GM23338 (cell line): Measurements from ENCODE around the gene CDC42BPB. TPM values are rescaled to one million over a fixed set of nuclear protein-coding genes. Genes with fewer than 3 reads are reported as not detected.

Experiments used
- ATAC-seq: fragments of 200-7000 bp; cut with Tn5 transposase; 3 replicates; pipeline ENCODE4 v1.9.1; 2020
- DNase-seq: peaks from one replicate; pipeline ENCODE4 v3.0.0-alpha.2; 2015; ENCODE audit warnings: low spot score
- H2AFZ ChIP-seq: fragments of 200-600 bp; sonication (generic); 2 replicates; pipeline ENCODE4 v1.8.0; 2016; ENCODE audit warnings: antibody characterized with exemption, mild to moderate bottlenecking, moderate library complexity
- H3F3A ChIP-seq: fragments of 200-600 bp; sonication (generic); replicated peaks from 2 replicates; pipeline ENCODE4 v1.8.0; 2017; ENCODE audit warnings: antibody characterized with exemption, mixed run types, low read depth
- H3K27ac ChIP-seq: fragments of 200-600 bp; sonication (generic); 2 replicates; pipeline ENCODE4 v1.6.1; 2016; ENCODE audit warnings: low read depth
- H3K27me3 ChIP-seq: fragments of 200-600 bp; sonication (generic); 2 replicates; pipeline ENCODE4 v1.8.0; 2016; ENCODE audit warnings: mild to moderate bottlenecking, mixed run types, moderate library complexity; ENCODE audit not compliant: insufficient read depth
- H3K36me3 ChIP-seq: fragments of 200-600 bp; sonication (generic); 2 replicates; pipeline ENCODE4 v1.8.0; 2016; ENCODE audit warnings: mild to moderate bottlenecking; ENCODE audit not compliant: insufficient read depth
- H3K4me1 ChIP-seq: fragments of 200-600 bp; sonication (generic); 2 replicates; pipeline ENCODE4 v1.8.0; 2016; ENCODE audit warnings: mild to moderate bottlenecking, moderate library complexity; ENCODE audit not compliant: insufficient read depth
- H3K4me2 ChIP-seq: fragments of 200-600 bp; sonication (generic); 2 replicates; pipeline ENCODE4 v1.7.1; 2017; ENCODE audit warnings: mixed run types
- H3K4me3 ChIP-seq: fragments of 200-600 bp; sonication (generic); 2 replicates; pipeline ENCODE4 v1.6.1; 2016; ENCODE audit warnings: mixed run types
- H3K79me2 ChIP-seq: fragments of 200-600 bp; sonication (generic); replicated peaks from 2 replicates; pipeline ENCODE4 v1.8.0; 2017; ENCODE audit warnings: mild to moderate bottlenecking; ENCODE audit not compliant: insufficient read depth
- H3K9me2 ChIP-seq: fragments of 200-600 bp; sonication (generic); 2 replicates; pipeline ENCODE4 v1.8.0; 2017; ENCODE audit not compliant: insufficient read depth
- H4K20me1 ChIP-seq: fragments of 200-600 bp; sonication (generic); replicated peaks from 2 replicates; pipeline ENCODE4 v1.8.0; 2017; ENCODE audit warnings: mild to moderate bottlenecking; ENCODE audit not compliant: insufficient read depth
- H3K27ac Mint-ChIP-seq: 2 replicates; pipeline ENCODE4 v1.8.0; 2020; ENCODE audit warnings: inconsistent platforms, mild to moderate bottlenecking, moderate library complexity, mixed read lengths
- H3K27me3 Mint-ChIP-seq: 3 replicates; pipeline ENCODE4 v1.8.0; 2022; ENCODE audit warnings: low read depth, mild to moderate bottlenecking, moderate library complexity, mixed read lengths, inconsistent platforms; ENCODE audit not compliant: insufficient read depth, poor library complexity
- H3K36me3 Mint-ChIP-seq: 3 replicates; pipeline ENCODE4 v1.8.0; 2021; ENCODE audit warnings: low read depth, mild to moderate bottlenecking, inconsistent platforms, moderate library complexity, mixed read lengths
- H3K4me1 Mint-ChIP-seq: 3 replicates; pipeline ENCODE4 v1.8.0; 2020; ENCODE audit warnings: mild to moderate bottlenecking, inconsistent platforms, mixed read lengths
- H3K4me3 Mint-ChIP-seq: 3 replicates; pipeline ENCODE4 v1.8.0; 2021; ENCODE audit warnings: moderate library complexity, mild to moderate bottlenecking, inconsistent platforms, mixed read lengths
- H3K9me3 Mint-ChIP-seq: 3 replicates; pipeline ENCODE4 v1.8.0; 2020; ENCODE audit warnings: moderate library complexity, mild to moderate bottlenecking, inconsistent platforms, mixed read lengths
- CREB1 ChIP-seq: fragments of 250-450 bp; sonication (Bioruptor Pico); IDR thresholded peaks from 2 replicates; pipeline ENCODE4 v1.5.0; 2020; ENCODE audit warnings: low read depth, mild to moderate bottlenecking, moderate library complexity
- CTCF ChIP-seq, 2 experiments: fragments of 200-600 bp in 1 of 2; sonication (generic) in 1 of 2; conservative IDR thresholded peaks; 2 replicates each; pipeline versions ENCODE4 v1.5.1 to v1.6.1; 2016 to 2017; ENCODE audit warnings: antibody characterized with exemption in 2 of 2, low read depth in 2 of 2, mild to moderate bottlenecking in 2 of 2, moderate library complexity in 1 of 2
- ETS1 ChIP-seq: IDR thresholded peaks from 2 replicates; pipeline ENCODE4 v1.6.1; 2016; ENCODE audit warnings: antibody characterized with exemption
- EZH2phosphoT487 ChIP-seq: fragments of 200-600 bp; sonication (generic); IDR thresholded peaks from one replicate; pipeline ENCODE4 v1.8.1; 2018; ENCODE audit warnings: antibody characterized with exemption; ENCODE audit not compliant: unreplicated experiment
- REST ChIP-seq: IDR thresholded peaks from one replicate; pipeline ENCODE4 v1.6.1; 2018; ENCODE audit warnings: antibody characterized with exemption; ENCODE audit not compliant: unreplicated experiment
- STAT1 ChIP-seq: IDR thresholded peaks from one replicate; pipeline ENCODE4 v1.6.1; 2016; ENCODE audit warnings: antibody characterized with exemption; ENCODE audit not compliant: unreplicated experiment
- polyA plus RNA-seq: library from polyadenylated mRNA; unstranded; fragments of >200 nt; fragmentation: Nextera tagmentation; extraction: Ambion mirVana; gene quantifications from 2 replicates; pipeline ENCODE4 v1.2.1, GENCODE V29; 2016
- total RNA-seq: library from RNA; depleted of rRNA; stranded (reverse); fragments of >200 nt; shearing (Covaris generic); gene quantifications from 2 replicates; pipeline ENCODE4 v1.2.3, GENCODE V29; 2014

The CDC42BPB gene
- total and polyA plus RNA-seq, 2 experiments from 2014 or later = 12.3 to 127 TPM

GRCh38 chr14:103089386-103090335 is 32.3 kb upstream of the CDC42BPB start:
- no peak for ATAC-seq
- H3K4me3 Mint-ChIP-seq = no peak overlapping the region
- no peak for DNase-seq
- H3K4me2 ChIP-seq = no peak overlapping the region
- peaks cover 24% of the 10 kb centered on the region for H3K27me3 Mint-ChIP-seq
- no peaks in the 10 kb centered on the region for H3K9me2 ChIP-seq
- no peaks in the 10 kb centered on the region for H3K79me2 ChIP-seq
- peaks cover 22% of the 10 kb centered on the region for H3K27me3 ChIP-seq
- H4K20me1 ChIP-seq = no peaks in the 10 kb centered on the region
- no peak overlapping the region for H2AFZ ChIP-seq
- no peaks in the 10 kb centered on the region for H3K9me3 Mint-ChIP-seq
- 0 out of 2 replicates have a peak, but pooled peaks cover 4% of the 10 kb centered on the region for H3F3A ChIP-seq
- peaks cover 6% of the 10 kb centered on the region for H3K4me1 Mint-ChIP-seq
- H3K27ac Mint-ChIP-seq = no peak overlapping the region
- TF ChIP-seq EZH2phosphoT487 (no peak), ETS1 (no peak), CREB1 (CRISPR knock-in tag) (no peak), CTCF (conservative IDR thresholded peaks at IDR 0.05; ENCODE audit: low read depth in 2 of 2) (no peak), STAT1 (no peak), REST (no peak)
- no peak overlapping the region for H3K27ac ChIP-seq
- no peaks in the 10 kb centered on the region for H3K36me3 Mint-ChIP-seq
- H3K4me3 ChIP-seq = no peak overlapping the region
- H3K4me1 ChIP-seq = peaks cover 6% of the 10 kb centered on the region
- no peaks in the 10 kb centered on the region for H3K36me3 ChIP-seq

GRCh38 chr14:103088921-103089320 is 31.6 kb upstream of the CDC42BPB start:
- peaks cover 27% of the 10 kb centered on the region for H3K27me3 Mint-ChIP-seq
- H3F3A ChIP-seq = 0 out of 2 replicates have a peak, but pooled peaks cover 4% of the 10 kb centered on the region
- H3K4me3 Mint-ChIP-seq = no peak overlapping the region
- no peak for TF ChIP-seq EZH2phosphoT487
- H3K4me1 Mint-ChIP-seq = peaks cover 6% of the 10 kb centered on the region
- no peaks in the 10 kb centered on the region for H3K36me3 Mint-ChIP-seq
- no peaks in the 10 kb centered on the region for H3K9me2 ChIP-seq
- H3K9me3 Mint-ChIP-seq = no peaks in the 10 kb centered on the region
- no peak overlapping the region for H2AFZ ChIP-seq
- no peaks in the 10 kb centered on the region for H4K20me1 ChIP-seq
- no peaks in the 10 kb centered on the region for H3K36me3 ChIP-seq
- H3K27ac ChIP-seq = no peak overlapping the region
- ATAC-seq (no peak), DNase-seq (no peak)
- H3K4me3 ChIP-seq = no peak overlapping the region
- H3K79me2 ChIP-seq = no peaks in the 10 kb centered on the region
- H3K27ac Mint-ChIP-seq = no peak overlapping the region
- peaks cover 30% of the 10 kb centered on the region for H3K27me3 ChIP-seq
- H3K4me2 ChIP-seq = no peak overlapping the region
- H3K4me1 ChIP-seq = peaks cover 6% of the 10 kb centered on the region
